GM19397 (cell line): ENCODE results near the gene NHLRC2.
"Not testable (repeated sequence)": the region's sequence is repeated elsewhere in the genome, so short reads cannot be mapped to it uniquely, and the experiment has no call there.

Experiments
- ATAC-seq: cut with Tn5 transposase; IDR thresholded peaks from one replicate; pipeline ENCODE4 v1.9.1; 2021; ENCODE audit warnings: mild to moderate bottlenecking, moderate library complexity; ENCODE audit not compliant: unreplicated experiment

Gene NHLRC2

GRCh38 chr10:113937258-113937657, 82.8 kb downstream of the NHLRC2 start:
- no peak for ATAC-seq

GRCh38 chr10:113937756-113938155, 83.3 kb downstream of the NHLRC2 start:
- ATAC-seq = no peak

GRCh38 chr10:113939212-113939860, 84.9 kb downstream of the NHLRC2 start:
- no peak for ATAC-seq

- no peak for ATAC-seq
Observed at GRCh38 chr10:113941140-113941539, 86.7 kb downstream of the NHLRC2 start.

- ATAC-seq = not testable (repeated sequence)
Observed at GRCh38 chr10:113943196-113943595, 88.7 kb downstream of the NHLRC2 start.

GRCh38 chr10:113945075-113945686, 90.7 kb downstream of the NHLRC2 start:
- ATAC-seq = no peak

- no peak for ATAC-seq
Observed at GRCh38 chr10:113945687-113946085, 91.2 kb downstream of the NHLRC2 start.

GRCh38 chr10:113947184-113948041, 93.0 kb downstream of the NHLRC2 start:
- no peak for ATAC-seq

GRCh38 chr10:113948048-113948447, 93.6 kb downstream of the NHLRC2 start:
- ATAC-seq = no peak

- no peak for ATAC-seq
Observed at GRCh38 chr10:113950268-113950667, 95.8 kb downstream of the NHLRC2 start.

GRCh38 chr10:113953505-113954272, 99.2 kb downstream of the NHLRC2 start:
- no peak for ATAC-seq

- ATAC-seq = no peak
Observed at GRCh38 chr10:113954409-113954808, 99.9 kb downstream of the NHLRC2 start.

- no peak for ATAC-seq
Observed at GRCh38 chr10:113957013-113957412, 102.6 kb downstream of the NHLRC2 start.

GRCh38 chr10:113958631-113959382, 104.3 kb downstream of the NHLRC2 start:
- ATAC-seq = no peak

- peak; percentile 53 for ATAC-seq
Observed at GRCh38 chr10:113959383-113959760, 104.9 kb downstream of the NHLRC2 start.

GRCh38 chr10:113960617-113961181, 106.2 kb downstream of the NHLRC2 start:
- ATAC-seq = no peak

GRCh38 chr10:113961182-113962031, 106.9 kb downstream of the NHLRC2 start:
- ATAC-seq = peak; percentile 68

- ATAC-seq = no peak
Observed at GRCh38 chr10:113965077-113965476, 110.6 kb downstream of the NHLRC2 start.

GRCh38 chr10:113965683-113966082, 111.2 kb downstream of the NHLRC2 start:
- ATAC-seq = no peak
